Measurements from ENCODE around the gene RSBN1.

DNA sequence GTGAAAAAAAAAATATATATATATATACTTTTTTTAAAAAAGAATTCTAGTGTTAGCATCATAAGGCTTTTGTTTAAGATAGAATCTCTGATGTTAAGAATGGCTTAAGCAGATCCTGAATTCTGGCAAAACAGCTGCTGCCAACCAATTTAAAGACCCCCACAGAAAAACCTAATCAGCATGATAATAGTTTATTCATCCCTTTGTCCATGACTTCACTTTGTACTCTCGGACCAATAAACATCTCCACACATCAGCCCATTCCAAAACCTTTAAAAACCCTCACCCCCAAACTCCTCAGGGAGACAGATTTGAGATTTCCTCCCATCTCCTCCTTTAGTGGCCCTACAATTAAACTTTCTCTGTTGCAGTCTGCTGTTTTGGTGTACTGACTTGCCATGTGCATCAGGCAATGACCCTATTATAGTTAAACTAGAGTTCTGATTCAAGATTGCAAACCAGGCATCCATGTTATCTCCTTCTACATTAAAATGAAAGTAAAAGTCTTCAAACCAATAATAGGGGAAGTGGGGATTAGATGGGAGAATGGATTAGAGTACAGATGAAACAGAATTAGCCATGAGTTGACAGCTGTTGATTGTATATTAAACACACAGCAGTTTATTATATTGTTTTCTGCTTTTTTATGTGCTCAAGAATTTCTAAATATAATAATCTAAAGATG, 43.2 kb downstream of the RSBN1 start:
- TF ChIP-seq CTCF (IDR thresholded peaks at IDR 0.05) (no peak), POLR2A (IDR thresholded peaks at IDR 0.05) (no peak)

All from body of pancreas (tissue), 4 donors.